GM19395 (cell line): ENCODE data around the gene GJA5.
"Not testable (repeated sequence)": the region's sequence is repeated elsewhere in the genome, so short reads cannot be mapped to it uniquely, and the experiment has no call there.

Experiments
- ATAC-seq: cut with Tn5 transposase; IDR thresholded peaks from one replicate; pipeline ENCODE4 v1.9.1; 2021; ENCODE audit warnings: mild to moderate bottlenecking, moderate library complexity; ENCODE audit not compliant: unreplicated experiment

The GJA5 gene

DNA sequence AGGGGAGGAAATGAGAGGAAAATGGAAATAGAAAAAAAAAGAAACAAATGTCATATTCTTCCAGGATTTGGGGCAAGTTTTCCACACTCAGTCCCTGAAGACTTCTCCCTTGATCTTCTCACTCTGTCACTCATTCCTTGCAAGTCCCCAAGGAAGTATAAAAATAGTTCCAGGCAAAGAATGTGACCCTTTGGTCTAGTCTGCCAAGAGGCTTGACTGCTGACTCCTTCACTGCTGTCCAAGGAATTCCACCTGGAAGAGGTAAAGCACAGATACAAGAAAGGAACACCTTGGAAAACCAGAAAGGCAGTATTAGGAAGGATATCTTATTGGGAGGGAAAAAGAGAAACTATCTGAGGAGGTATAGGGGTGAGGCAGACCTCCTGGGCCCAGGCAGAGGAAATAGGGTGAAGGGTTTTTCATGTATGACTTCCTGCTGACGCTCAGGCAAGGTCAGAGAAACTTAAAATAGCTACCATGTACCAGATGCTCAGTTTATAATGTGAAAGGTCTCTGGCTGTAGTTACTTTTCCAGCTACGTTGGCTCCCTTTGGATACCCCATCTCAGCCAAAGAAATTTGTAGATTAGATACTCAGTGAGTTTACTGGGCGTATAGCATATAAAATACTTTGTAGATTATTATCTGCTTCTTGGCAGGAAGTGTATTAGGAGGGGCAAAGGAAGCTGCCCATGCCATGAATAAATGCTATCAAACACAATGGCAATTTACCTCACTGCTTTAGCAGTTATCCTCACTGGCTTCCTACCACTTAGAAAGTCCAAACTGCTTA lies 2.0 kb upstream of the GJA5 start:
- ATAC-seq: no peak

DNA sequence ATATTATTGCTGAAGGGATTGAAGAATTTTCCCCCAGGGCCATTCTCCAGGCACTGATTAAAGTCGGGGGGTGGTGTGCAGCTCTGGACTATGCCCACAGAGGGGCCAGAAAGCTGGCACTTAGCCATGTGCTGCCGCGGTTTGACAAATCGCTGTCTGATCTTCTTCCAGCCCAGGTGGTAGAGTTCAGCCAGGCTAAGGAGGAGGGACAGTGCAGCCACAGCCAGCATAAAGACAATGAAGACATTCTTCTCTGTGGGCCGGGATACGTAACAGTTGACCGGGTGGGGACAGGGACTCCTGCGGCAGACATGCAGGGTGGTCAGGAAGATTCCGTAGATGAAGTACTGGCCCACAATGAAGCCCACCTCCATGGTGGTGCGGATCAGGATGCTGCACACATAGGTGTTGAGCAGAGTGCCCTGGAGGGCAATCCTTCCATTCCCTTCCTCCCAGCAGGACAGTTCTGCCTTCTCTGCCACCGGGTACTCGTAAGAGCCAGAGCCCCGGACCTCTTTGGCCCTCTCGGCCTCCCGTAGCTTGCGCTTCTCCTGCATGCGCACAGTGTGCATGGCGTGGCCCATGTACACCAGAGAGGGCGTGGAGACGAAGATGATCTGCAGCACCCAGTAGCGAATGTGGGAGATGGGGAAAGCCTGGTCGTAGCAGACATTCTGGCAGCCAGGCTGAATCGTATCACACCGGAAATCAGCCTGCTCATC lies 1.9 kb downstream of the GJA5 start:
- ATAC-seq: no peak

DNA sequence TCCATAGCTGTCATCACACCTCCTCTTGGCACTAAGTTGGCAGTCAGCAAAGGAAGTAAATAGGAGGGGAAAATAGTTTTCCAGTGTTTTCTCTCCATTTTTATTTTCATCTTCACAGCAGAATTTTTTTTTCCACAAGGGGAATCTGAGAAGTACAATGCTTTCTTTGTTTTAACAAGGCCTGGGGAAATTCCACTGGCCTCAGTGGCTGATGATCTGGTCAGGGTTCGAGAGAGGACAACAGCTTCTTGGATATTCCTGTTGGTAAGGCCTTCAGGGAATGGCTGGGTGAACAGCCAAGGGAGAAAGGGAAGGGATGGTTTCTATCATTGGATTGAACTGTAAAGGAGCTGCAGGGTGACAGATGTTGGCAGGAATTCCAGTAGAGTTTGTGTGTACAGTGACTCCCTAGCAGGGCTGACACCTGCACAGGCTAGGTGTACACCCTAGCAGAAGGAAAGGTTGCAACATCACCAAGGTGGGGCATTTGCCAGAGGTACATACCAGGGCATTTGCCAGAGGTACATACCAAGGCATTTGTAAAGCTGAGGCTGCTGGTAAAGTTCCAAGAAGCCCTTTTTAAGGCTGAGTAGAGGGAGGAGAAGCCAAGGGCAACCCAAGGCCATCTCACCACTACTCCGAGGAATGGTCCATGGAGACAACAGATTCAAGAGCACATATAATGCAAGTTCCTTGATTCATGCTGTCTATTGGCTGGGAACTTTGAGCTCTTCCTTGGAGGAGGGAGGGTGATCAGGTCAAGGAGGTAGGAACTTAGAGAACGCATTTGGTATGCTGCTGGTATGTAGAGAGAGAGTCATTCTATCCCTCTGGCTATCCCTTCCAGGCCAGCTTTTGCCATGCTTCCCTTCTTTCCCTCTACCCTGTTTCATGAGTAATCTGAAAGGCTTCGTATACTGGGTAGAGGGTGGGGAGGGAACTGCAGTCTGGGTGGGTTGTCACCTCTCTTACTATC lies 3.1 kb downstream of the GJA5 start:
- no peak for ATAC-seq

DNA sequence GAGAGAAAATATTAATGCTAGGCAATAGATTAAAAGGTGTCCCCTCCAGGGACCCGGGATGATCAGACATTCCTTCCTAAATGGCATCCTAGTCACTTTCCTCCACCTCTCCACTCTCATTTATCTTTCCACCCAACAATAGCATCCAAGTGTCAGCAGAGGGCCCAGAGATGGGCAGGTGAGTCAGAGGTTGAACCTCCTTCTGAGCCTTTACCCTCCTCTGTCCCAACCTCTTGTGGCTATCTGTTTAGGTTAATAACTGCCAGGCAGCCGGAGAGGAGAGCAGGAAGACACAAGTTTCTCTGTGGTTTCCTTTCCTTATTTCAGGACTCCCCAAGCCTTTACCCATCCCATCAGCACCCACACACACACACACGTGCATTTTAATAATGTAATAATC lies 4.1 kb downstream of the GJA5 start:
- no peak for ATAC-seq

DNA sequence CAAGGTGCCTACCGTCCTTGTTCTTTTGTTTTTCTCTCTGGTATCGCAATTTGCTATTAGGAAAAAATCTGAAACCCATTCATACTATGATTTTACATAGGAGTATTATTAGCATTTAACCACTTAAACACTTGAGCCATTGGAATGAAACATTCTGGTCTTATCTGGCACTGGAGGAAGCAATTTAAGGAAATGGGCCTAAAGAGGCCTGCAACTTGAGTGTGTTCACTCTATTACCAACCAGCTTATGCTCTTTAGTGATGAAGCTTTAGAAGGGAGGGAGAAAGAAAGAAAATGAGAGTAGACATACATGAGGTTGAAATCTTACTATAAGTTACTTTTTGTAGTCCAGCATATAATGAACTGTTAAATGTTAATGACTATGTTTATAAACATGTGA lies 5.7 kb downstream of the GJA5 start:
- ATAC-seq: no peak

DNA sequence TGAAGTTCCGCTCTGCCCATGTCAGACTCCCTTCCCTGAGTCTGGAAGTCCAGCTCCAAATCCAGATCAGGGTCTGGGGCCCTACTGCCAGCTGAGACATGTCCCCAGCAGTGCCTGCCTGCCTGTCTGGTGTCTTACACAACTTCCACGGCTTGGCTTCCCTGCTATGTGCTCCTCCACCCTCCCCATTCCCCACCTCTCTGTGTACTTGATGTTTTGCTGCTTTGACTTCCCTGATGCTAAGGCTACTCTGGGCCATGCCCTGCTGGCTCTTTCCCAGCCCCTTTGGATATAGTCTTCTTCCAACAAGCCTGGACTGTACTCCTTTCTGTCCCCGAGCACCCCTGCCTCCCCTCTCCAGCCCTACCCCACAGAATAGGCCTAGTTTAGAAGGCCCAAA lies 7.3 kb downstream of the GJA5 start:
- no peak for ATAC-seq

DNA sequence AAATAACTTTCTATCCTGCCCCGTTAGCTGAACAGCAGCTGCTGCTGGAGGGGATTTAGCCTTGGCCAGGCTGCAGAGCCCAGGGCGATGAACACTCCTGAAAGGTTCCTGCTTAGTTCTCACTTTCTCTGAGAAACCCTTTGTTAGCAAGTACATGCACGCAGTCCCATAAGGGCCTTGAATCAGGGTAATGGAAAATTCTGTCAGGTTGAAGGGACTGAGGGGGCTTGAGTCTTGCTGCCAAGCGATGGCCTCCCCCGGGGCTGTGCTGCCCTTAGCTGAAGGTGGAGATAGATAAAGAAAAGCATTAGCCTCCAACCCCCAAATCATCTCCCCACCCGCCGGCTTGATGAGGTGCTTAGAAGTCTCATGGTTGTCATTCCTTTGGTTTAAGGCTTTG lies 7.9 kb downstream of the GJA5 start:
- no peak for ATAC-seq

DNA sequence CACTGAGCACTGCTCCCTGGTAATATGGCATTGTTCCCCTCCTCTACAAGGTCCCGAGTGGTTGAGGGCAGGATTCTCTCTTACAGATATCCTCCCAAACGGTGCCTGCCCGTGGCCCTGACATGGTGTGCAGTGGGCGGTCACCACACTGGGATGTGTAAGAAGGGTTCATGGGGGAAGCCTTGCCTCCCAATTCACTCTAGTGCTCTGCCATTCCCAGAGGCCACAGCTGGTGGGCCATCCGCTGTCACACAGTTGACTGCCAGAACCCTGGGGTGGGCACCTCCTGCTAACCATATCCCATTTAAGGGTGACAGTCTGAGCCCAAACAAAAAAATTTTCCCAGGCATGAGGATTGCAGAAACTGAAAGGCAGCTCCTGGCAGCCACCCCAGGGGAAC lies 9.1 kb downstream of the GJA5 start:
- no peak for ATAC-seq

DNA sequence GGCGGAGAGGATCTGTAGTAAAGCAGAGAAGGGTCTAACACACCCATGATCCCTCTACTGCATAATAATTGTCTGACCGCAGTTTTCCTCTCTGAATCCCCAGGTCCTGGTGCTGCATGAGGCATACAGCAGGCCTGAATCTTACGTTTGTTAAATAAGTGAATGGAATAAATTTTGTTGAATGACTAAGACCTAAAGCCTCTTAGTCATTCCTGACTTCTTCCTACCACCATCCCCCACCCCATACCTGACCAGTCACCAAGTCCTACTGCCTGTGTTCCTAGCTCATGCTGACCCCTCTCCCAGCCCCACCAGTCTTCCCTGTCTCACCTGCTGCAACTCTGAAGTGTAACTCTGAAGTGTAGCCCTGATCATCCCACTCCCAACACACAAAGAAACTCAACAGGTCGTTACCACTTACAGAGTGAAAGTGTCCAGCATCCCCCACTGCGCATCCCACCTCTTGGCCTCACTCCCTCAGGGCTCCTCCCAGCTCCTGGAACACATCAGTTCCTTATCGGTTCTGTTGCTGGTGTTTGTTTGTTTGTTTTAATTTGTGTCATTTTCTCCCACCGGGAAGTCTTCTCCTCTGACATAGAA lies 9.7 kb downstream of the GJA5 start:
- no peak for ATAC-seq

DNA sequence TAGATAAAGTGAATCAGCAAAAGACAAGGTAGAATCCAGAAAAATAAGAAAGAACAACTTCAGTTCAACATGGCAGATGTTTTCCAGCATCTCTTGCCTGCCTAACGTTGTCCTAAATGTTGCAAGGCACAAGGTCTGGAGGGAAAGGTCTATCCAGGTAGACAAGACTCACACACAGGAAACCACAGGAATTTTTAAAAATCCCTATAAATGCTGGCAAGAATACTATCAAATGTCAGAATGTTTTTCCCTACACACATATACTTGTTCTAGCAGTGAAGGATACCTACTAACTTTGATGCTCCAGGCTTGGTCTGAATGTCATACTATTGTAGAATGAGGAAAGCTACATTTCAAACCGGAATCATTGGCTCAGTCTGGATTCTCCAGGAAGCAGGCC lies 10.6 kb downstream of the GJA5 start:
- ATAC-seq: no peak

DNA sequence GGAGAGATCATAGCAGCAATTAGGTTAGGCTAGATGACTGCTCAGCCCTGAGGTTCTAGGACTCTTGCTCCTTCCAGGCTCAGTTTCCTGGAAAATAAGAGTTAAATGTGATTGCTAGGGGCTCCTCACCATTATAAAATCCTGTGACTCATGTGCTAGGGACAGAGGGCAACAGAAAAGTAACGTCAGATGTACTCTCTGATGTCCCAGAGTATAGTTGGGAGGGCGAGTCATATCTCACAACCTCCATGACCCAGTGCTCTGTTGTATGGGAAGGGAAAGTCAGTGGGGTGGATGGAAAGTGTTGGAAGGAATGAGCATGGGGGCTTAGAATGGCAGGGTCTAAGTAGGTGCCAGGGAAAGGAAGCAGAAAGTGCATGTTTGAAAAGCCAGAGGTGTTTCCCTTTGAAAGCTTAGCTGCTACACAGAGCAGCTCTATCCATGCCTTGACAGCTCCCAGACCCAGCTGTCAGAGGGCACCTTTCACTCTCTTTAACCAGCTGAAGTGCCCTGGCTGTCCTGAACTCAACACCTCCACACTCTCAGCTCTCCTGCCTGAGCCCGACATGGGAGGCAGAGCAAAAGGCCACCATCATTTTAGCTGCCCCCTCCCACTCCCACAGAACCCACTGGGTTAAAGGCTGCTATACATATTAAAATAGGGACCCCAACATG lies 11.6 kb downstream of the GJA5 start:
- no peak for ATAC-seq

DNA sequence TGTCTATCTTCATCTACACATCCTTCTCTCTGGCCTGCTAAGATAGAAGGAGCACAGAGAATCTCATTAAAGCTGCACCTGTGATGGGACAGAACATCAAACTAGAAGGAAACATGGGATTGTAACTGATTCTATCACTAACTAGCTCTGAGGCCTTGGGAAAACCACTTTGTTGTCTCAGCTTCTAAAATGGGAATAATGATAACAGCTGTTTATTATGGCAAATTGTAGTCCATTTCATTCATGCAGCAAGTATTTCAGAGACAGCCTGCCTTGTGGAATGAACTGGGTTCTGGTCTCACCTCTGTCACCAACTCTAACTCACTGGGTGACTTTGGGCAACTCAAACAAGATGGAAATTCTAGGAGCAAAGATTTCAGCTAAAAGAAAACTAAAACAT lies 12.4 kb downstream of the GJA5 start:
- ATAC-seq: no peak

DNA sequence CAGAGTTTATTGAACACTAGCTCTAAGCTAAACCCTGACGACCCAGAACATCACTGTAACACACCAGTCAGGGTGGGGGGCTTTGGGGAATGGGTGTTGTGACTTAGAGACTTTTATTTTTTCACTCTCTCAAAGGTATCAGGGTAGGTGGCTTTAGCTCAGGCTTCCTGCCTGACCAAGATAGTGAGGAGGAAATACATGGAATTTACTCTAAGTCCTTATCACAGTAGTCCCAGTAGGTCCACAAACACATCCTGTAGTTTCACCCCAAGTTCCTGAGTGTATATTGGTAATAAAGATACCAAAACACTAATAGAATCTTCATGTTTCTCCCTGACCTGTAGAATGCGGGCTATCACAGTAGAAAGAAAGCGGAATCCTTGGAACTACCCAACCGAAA lies 15.1 kb downstream of the GJA5 start:
- no peak for ATAC-seq

DNA sequence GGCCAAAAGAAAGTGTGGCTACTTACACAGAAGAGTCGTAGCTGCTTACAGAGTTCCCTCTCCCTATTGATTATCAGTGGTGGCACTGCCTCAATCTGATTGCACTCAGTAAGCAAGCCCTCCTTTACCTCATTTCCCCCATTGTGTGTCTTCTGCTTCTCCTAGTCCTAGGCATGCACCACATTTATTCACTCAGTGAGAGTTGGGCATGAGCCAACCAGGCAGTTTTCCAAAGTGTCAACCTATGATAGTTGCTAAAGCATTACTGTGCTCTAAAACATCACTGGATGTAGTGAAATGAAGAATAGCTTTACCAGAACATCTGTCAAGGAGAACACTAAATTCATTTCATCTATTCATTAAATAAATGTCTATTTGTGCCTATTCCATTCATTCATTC lies 19.3 kb downstream of the GJA5 start:
- no peak for ATAC-seq

DNA sequence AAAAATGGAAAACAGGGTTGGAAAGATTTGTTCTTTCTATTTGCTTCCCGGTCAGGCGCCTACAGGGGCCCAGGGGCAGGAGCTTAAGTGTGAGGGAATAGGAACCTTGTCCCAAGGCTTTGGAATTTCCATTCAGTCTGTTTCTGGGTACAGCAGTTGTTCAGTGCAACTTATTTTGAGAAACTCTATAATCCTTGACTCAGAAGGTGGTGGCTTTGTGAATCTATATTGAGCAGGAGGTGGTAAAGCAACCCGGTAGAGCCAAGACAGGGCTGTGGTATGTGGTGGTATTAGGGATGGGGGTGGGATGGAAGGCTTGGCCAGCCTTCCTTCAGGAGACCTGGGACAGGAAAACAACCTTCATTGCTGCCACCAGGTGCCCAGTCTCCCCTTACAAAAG lies 20.0 kb downstream of the GJA5 start:
- ATAC-seq: no peak

DNA sequence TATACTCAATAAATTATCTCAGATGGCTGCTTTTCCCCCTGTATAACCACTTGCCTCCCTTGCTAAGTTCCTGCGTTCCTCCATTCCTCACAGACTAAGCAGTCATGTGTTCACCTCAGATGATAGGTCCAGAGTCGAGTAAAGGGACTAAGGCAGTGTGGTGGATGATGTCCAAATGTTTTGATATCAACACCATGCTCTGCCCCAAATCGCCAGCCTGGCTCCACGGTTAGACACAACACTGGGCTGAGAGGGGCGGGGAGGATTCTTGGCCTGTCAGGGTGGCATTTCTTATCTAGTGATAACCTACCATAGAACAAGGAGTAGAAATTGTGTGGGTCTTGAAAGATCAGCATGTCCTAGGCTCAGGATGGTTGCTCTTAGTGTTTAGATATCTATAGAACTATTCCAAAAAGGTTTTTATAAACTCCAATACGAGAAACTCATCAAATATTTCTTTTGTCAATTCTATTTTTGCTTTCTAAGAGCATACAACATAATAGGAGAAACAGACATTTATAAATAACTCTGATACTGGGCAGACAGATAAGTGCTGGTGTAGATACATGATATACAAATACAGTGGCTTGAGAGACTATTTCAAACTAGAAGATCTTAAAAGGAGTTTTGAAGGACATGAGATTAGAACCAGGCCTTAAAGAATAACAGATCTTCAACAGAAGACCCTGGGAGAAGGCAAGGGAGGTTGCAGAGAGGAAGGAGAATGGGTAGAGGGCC lies 21.5 kb downstream of the GJA5 start:
- ATAC-seq: no peak

DNA sequence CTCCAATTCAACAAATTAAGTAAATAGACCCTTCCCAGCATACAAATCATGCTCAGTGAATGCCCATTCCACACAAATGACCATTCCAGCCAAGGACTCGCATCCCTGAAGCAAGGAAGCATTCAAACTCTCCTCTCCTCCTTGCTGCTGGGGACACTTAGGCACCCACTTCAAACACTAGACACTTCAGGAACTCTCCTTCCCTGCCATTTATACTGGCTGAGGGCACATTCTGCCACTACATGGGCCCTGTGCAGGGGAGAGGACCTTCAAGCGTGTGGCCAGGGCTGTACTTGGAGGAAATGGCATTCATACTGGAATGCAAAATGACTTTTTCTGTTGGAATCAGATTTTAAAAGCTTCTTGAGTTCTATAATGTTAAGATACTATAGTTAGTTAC lies 22.3 kb downstream of the GJA5 start:
- no peak for ATAC-seq

DNA sequence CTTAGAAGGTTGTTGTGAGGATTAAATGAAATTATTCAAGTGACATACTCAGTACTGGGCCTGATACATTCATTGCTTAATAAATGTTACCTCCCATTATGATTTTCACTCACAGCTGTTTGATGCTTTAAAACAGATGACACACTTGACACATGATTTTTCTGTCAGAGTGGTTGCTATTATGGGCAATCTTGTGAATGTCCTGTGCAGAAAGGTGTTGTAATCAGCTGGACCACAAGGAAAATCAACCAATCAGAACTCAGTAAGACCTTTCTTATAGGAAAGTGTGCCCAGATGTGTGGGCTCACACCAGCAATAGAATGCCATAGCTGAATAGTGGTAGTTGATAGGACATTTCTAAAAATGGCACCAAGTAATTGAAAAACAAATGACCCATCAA lies 23.5 kb downstream of the GJA5 start:
- ATAC-seq: no peak

DNA sequence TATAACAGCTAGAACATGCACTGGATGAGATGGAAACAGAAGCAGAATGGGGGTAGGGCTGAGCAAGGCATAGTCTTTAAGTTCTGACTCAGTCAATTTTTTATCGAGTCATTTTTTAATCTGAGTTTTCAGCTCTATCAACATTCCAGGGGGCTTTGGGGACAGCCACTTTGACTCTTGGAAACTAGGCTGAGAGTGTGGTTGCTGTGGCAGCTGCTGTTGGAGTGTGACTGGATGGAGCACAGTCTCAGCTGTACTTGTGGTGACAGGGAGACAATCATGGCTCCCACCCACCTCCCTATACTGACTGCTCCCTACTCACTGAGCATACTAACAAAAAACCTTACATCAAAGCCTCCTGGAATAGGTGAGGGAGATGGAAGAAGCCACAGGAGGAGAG lies 25.0 kb downstream of the GJA5 start:
- no peak for ATAC-seq

DNA sequence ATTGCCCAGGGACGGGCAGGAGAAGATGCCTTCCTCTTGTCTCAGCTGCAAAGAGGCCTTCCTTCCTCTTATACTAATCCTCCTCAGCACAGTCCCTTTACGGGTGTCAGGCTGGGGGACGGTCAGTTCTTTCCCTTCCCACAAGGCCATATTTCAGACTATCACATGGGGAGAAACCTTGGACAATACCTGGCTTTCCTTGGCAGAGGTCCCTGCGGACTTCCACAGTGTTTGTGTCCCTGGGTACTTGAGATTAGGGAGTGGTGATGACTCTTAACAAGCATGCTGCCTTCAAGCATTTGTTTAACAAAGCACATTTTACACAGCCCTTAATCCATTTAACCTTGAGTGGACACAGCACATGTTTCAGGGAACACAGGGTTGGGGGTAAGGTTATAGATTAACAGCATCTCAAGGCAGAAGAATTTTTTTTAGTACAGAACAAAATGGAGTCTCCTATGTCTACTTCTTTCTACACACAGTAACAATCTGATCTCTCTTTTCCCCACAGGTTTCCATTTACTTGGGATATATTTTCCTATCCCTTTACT lies 26.0 kb downstream of the GJA5 start:
- not testable (repeated sequence) for ATAC-seq
